EH (cell line): ENCODE results near the gene TCF20.
A peak's percentile ranks its signal among the peaks of the same experiment; 100 is the strongest.

ENCODE experiments used
- DNase-seq: peaks from one replicate; pipeline ENCODE4 v3.0.0-alpha.2; 2015; ENCODE audit warnings: low read depth

TCF20 gene

DNA sequence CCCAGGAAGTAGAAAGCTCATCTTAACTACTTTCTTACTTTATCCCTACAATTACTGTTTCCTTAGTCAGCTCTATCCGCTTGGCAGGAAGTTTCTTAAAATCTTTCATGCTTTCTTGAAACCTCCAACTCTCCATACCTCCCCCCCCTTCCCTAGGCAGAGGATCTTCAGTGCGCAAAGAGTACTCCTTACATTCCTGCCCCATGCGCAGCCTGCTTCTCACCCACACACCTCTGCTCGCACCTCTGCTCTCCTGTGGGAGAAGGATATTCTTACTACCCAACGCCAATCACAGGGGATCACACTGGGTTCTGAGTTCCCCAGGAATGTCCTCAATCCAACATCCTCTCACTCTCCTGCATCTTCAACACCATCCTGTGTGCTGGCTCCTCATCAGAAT, 12.3 kb downstream of the TCF20 start:
- DNase-seq: peak; percentile 24

DNA sequence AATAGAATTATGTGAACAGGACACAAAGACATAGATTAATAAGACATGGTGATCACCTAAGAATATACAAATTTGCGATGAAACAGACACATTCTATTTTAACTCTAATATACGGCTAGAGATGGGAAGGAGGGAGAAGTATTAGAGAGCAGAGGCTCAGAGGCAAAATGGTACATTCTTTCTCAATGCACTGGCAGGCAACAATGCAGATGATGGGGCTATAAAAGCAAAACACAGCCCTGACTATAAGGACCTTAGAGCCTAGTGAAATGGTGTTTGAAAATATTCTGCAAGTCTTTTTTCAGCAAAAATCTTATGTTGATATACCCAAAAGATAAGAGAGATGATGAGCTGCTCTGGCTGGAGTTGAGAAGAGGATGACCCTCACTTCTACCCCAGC, 13.1 kb downstream of the TCF20 start:
- DNase-seq: peak; percentile 35

GRCh38 chr22:42256930-42257329, 13.5 kb downstream of the TCF20 start:
- peak; percentile 20 for DNase-seq

- no peak for DNase-seq
Observed at GRCh38 chr22:42256220-42256619, 14.2 kb downstream of the TCF20 start.

- no peak for DNase-seq
Observed at GRCh38 chr22:42249831-42250230, 20.6 kb downstream of the TCF20 start.

DNA sequence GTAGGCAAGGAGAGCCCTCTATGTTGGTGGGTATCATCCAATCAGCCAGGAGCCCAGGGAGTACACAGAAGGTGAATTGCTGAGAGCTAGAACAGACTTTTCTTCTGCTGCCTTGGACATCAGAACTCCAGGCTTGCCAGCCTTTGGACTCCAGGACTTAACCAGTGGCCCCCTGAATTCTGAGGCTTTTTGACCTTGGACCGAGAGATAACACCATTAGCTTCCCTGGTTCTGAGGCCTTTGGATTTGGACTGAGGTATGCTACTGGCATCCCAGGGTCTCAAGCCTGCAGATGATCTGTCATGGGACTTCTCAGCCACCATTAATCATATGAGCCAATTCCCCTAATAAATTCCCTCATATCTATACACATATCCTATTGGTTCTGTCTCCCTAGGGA, 21.5 kb downstream of the TCF20 start:
- DNase-seq: no peak

DNA sequence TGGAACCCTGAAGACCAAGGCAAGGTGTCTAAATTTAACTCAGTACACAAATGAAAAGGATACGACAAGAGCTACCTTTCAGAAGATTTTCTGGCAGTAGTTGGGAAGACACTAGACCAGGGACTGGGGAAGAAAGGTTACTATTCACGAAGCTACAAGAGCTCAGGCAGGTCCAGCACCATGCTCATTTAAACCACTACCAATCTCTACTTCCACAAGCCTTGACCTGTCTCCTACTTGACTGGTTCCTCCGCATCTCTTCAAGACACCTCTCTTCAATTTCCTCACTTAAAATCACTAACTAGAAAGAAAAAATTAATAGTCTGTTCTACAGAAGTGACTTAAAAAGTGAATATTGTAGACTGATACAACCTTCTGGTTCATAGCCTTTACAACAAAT, 22.9 kb downstream of the TCF20 start:
- no peak for DNase-seq

DNA sequence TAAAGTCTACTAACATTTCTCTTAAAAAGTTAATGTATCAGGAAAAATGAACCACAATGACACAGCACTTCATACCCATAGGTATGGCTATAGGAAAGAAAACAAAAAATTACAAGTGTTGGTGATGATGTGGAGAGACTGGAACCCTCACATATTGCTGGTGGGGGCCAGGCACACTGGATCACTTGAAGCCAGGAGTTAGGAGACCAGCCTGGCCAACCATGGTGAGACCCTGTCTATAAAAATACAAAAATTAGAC, 26.7 kb downstream of the TCF20 start:
- no peak for DNase-seq

DNA sequence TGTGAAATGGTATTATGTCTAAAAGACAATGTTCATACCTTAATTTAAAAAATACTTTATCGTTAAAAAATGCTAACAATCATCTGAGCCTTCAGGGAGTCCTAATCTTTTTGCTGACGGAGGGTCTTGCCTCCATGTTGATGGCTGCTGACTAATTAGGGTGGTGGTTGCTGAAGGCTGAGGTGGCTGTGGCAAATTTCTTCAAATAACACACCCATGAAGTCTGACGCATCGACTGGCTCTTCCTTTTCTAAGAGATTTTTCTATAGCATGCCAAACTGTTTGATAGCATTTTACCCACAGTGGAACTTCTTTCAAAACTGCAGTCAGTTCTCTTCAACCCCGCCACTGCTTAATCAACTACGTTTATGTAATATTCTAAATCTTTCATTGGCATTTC, 33.6 kb downstream of the TCF20 start:
- no peak for DNase-seq

DNA sequence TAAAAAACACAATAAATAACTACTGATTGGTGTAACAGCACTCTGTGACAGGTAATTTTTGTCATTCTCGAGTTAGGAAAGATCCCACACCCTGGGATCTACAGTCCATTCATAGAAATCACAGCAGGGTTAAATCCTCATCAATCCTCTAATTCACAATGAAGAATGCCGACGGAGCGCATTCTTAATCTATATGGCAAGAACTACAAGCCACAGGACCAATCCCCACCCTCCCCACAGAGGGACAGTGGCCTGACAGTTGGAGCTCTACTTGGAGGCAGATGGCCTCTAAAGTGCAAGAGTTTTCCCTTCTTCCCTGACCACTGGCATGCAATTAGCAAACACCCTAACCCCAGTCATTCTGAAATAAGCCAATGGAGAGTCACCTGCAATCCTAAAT, 34.2 kb downstream of the TCF20 start:
- DNase-seq: no peak

GRCh38 chr22:42233879-42234278, 36.6 kb downstream of the TCF20 start:
- DNase-seq: no peak

DNA sequence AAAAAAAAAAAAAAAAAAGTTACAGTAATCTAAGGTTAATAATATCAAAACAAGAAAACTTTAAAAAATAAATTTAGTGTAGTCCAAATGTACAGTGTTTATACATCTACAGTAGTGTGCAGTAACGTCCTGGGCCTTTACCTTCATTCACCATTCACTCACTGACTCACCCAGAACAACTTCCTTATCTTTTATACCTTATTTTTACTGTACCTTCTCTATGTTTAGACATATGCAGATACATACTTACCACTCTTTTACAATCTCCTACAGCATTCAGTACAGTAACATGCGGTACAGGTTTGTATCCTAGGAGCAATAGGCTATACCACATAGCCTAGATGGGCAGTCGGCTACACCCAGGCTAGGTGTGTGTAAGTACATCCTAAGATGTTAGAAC, 38.5 kb downstream of the TCF20 start:
- DNase-seq: no peak

DNA sequence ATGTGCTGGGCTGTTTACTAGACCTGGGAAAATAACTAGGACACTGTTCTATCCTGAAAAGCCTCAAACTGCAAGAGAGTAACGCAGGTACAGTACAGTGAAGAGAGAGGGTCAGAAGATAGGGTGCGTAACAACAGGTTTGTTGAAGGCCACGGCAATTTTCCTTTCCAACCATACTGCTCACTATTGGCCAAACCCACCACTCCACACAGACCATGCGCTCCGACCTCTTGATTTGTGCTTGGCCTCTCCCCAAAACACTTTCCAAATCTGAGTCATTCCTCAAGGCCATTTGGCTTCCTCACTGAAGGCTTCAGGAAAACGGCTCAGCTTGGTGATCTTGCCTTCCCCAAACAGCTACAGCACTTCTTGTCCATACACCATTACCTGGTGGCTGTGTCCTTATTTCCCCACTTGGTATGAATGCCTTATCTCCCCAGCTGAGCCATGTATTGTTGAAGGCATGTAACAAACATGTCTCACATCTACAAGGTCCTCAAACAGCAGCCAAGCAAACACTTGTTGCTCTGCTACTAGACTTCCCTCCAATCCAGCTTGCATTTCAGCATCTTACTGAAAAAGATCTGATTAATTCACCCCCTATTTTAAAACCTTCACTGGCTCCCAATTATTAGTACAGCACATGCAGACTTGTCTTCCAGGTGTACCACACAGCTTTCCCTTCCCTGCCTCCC, 40.9 kb downstream of the TCF20 start:
- DNase-seq: peak; percentile 24

GRCh38 chr22:42228483-42228882, 42.0 kb downstream of the TCF20 start:
- no peak for DNase-seq

GRCh38 chr22:42227435-42227834, 43.0 kb downstream of the TCF20 start:
- no peak for DNase-seq

- DNase-seq: no peak
Observed at GRCh38 chr22:42225841-42226240, 44.6 kb downstream of the TCF20 start.

GRCh38 chr22:42222140-42222539, 48.3 kb downstream of the TCF20 start:
- DNase-seq: no peak
